Measurements from ENCODE around the gene UBR4.

DNA sequence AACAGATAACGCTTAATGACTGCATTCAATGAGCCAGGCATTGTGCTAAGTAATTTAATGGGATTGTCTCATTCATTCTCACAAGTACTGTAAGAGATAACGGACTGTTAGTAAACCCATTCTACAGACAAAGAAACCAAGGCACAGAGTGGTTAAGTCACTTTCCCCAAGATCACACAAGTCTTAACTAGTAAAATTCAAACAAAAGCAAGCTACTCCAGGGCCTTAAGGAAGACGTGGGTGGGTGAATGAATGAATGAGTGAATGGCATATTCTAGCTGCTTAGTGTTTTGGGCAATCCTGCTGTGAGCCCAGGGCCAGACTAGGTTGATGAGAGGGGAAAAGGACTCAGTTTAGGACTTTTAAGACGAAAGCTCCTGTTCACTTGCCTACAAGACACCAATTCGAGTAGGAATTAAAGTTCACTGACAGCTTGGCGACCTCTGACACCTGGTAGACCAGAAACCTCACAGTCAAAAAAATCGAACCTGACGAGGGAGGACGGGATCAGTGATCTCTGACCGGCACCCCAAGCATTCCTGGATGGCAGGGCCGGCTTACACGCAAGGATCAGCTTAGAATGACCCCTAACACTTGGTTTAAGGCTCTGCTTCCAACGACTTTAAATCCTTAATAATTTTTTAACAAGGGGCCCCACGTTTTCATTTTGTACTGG is 40.7 kb upstream of the UBR4 start:
- TF ChIP-seq POLR2A (IDR thresholded peaks at IDR 0.05) (no peak), POLR2AphosphoS5 (IDR thresholded peaks at IDR 0.05) (no peak)
- TF ChIP-seq, protein P1, sequence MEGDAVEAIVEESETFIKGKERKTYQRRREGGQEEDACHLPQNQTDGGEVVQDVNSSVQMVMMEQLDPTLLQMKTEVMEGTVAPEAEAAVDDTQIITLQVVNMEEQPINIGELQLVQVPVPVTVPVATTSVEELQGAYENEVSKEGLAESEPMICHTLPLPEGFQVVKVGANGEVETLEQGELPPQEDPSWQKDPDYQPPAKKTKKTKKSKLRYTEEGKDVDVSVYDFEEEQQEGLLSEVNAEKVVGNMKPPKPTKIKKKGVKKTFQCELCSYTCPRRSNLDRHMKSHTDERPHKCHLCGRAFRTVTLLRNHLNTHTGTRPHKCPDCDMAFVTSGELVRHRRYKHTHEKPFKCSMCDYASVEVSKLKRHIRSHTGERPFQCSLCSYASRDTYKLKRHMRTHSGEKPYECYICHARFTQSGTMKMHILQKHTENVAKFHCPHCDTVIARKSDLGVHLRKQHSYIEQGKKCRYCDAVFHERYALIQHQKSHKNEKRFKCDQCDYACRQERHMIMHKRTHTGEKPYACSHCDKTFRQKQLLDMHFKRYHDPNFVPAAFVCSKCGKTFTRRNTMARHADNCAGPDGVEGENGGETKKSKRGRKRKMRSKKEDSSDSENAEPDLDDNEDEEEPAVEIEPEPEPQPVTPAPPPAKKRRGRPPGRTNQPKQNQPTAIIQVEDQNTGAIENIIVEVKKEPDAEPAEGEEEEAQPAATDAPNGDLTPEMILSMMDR (IDR thresholded peaks at IDR 0.05): no peak

Data from transverse colon (tissue), 4 donors.